Peyer's patch (tissue), 4 donors: ENCODE measurements around the gene TRAF3IP3.

Experiments used
- CTCF ChIP-seq, 6 experiments: fragments of 450-650 bp in 4 of 6; fragments of 200-600 bp in 2 of 6; sonication (generic) in 1 of 6; IDR thresholded peaks; one replicate each; pipeline ENCODE4 v1.5.1; 2017 to 2019; ENCODE audit warnings: antibody characterized with exemption in 6 of 6, mild to moderate bottlenecking in 3 of 6, moderate library complexity in 1 of 6
- POLR2A ChIP-seq, 2 donors: fragments of 450-650 bp; IDR thresholded peaks; one replicate each; pipeline ENCODE4 v1.5.1; 2017; ENCODE audit warnings: antibody characterized with exemption in 2 of 2, mild to moderate bottlenecking in 2 of 2, moderate library complexity in 2 of 2

GRCh38 chr1:209807509-209807908 lies 51.7 kb downstream of the TRAF3IP3 start:
- TF ChIP-seq CTCF (IDR thresholded peaks at IDR 0.05) (no peak), POLR2A (IDR thresholded peaks at IDR 0.05) (no peak)
